ENCODE data around the gene APOA5. TPM values are rescaled to one million over a fixed set of nuclear protein-coding genes. Genes with fewer than 3 reads are reported as not detected.

Gene APOA5
- total RNA-seq (2016; rRNA removed; fragmentation: Illumina TruSeq; extraction: Trizol) (21.9 and 49.1 TPM in 2 replicates), polyA plus RNA-seq (2011; rRNA removed) (44.0 and 61.4 TPM in 2 replicates), polyA minus RNA-seq (2011; rRNA and poly(A)+ RNA removed; ENCODE audit: low replicate concordance) (37.9 TPM in 1 of 2 replicates, not detected in the other), Bru-seq, nascent RNA (percentile 79 among the genes with signal in this experiment), BruChase-seq, experiment 1, labeled RNA remaining after a 6-hour chase (percentile 80 among the genes with signal in this experiment), BruChase-seq, experiment 2, labeled RNA remaining after a 2-hour chase (percentile 74 among the genes with signal in this experiment)
- 4.6 and 4.7 TPM in 2 replicates for total RNA-seq (2016; cell fraction: cytosol; rRNA removed; fragmentation: Illumina TruSeq; extraction: Trizol; ENCODE audit: low read depth)
- total RNA-seq (2016; cell fraction: insoluble cytoplasmic fraction; rRNA removed; fragmentation: Illumina TruSeq; extraction: Trizol): 16.8 and 55.7 TPM in 2 replicates
- 7.4 and 9.8 TPM in 2 replicates for total RNA-seq (2016; cell fraction: membrane; rRNA removed; fragmentation: Illumina TruSeq; extraction: Trizol)
- 41.1 and 46.7 TPM in 2 replicates for total RNA-seq (2016; cell fraction: nucleus; rRNA removed; fragmentation: Illumina TruSeq; extraction: Trizol)
- 50.5 and 63.0 TPM in 2 replicates for polyA plus RNA-seq (2011; cell fraction: cytosol; rRNA removed)
- polyA plus RNA-seq (2011; cell fraction: nucleus; rRNA removed): 48.8 and 51.3 TPM in 2 replicates
- polyA plus RNA-seq (2012): 32.9 and 35.6 TPM in 2 replicates
- polyA plus RNA-seq (2016; cell fraction: cytosol; fragmentation: Illumina TruSeq; extraction: Trizol; ENCODE audit: low read depth): 3.5 and 4.1 TPM in 2 replicates
- polyA plus RNA-seq (2016; cell fraction: insoluble cytoplasmic fraction; fragmentation: Illumina TruSeq; extraction: Trizol; ENCODE audit: low read depth): 17.4 and 19.7 TPM in 2 replicates
- polyA plus RNA-seq (2016; cell fraction: membrane; fragmentation: Illumina TruSeq; extraction: Trizol; ENCODE audit: low read depth): 5.1 and 6.3 TPM in 2 replicates
- polyA plus RNA-seq (2016; cell fraction: nucleus; fragmentation: Illumina TruSeq; extraction: Trizol; ENCODE audit: insufficient read depth, low read depth): 67.2 and 70.6 TPM in 2 replicates
- polyA minus RNA-seq (2011; cell fraction: cytosol; rRNA and poly(A)+ RNA removed): 21.8 and 26.5 TPM in 2 replicates
- 24.4 and 25.6 TPM in 2 replicates for polyA minus RNA-seq (2011; cell fraction: nucleus; rRNA and poly(A)+ RNA removed)
- long read RNA-seq, experiment 1, transcript APOA5-202 (4 exons, 526 nt): minor isoform, 10 of 135 reads
- long read RNA-seq, experiment 1, transcript APOA5-203 (4 exons, 1,929 nt): minor isoform, 7 of 135 reads
- long read RNA-seq, experiment 1, transcript APOA5-201 (3 exons, 1,897 nt): major isoform, 88 of 135 reads
- long read RNA-seq, experiment 1, partial matches to known transcripts: 9 of 135 reads
- long read RNA-seq, experiment 1, other reads (novel, unspliced or antisense): 21 of 135 reads
- long read RNA-seq, experiment 2, transcript APOA5-201 (3 exons, 1,897 nt): major isoform, 65 of 103 reads
- long read RNA-seq, experiment 2, transcript APOA5-203 (4 exons, 1,929 nt): minor isoform, 7 of 103 reads
- long read RNA-seq, experiment 2, partial matches to known transcripts: 10 of 103 reads
- long read RNA-seq, experiment 2, other reads (novel, unspliced or antisense): 19 of 103 reads

GRCh38 chr11:116791813-116792143, at the start of gene APOA5:
Gene APOA5 (minus strand): TSS chr11:116791879. CDS start chr11:116791860, 19 bp downstream.
- DNase-seq (ENCODE audit: low spot score) (no peak), FAIRE-seq (no peak), ATAC-seq (peak; percentile 21)
- ChIA-PET POLR2A (interaction anchor here (0.7 to 17.3 kb wide), 12 partner anchors 8 to 389 kb away, joined by 3 to 1365 read pairs (median 8); partner anchors contain the start of genes APOA1, APOA4, APOC3 and BUD13), CTCF (ENCODE audit: low intra/inter-chr PET ratio, low total read pairs) (interaction anchor here (0.7 to 2.6 kb wide), 8 partner anchors 34 to 434 kb away, joined by 3 to 23 read pairs (median 4); partner anchors contain the start of gene APOC3)
- Histone ChIP-seq H3K4me3 (replicated peaks in 1 of 3; ENCODE audit: insufficient read depth in 1 of 3, low read depth in 2 of 3, low read length in 3 of 3) (peak within 1 kb of the TSS; percentile 57 to 83 (median 58)), H3K4me1 (ENCODE audit: insufficient read depth, low read length) (peaks cover 89% of the 10 kb centered on the region), H2AFZ (ENCODE audit: low read length) (no peak within 1 kb of the TSS), H3K9ac (ENCODE audit: insufficient read depth, low read depth, low read length) (peak within 1 kb of the TSS; percentile 80), H3K79me2 (ENCODE audit: insufficient read depth, low read length) (peaks cover 27% of the 10 kb centered on the region), H3K27ac (ENCODE audit: extremely low read length, insufficient read depth, low read length) (peak within 1 kb of the TSS; percentile 87), H3K36me3 (replicated peaks in 1 of 2; ENCODE audit: control insufficient read depth in 1 of 2, insufficient read depth in 2 of 2, low read length in 2 of 2) (no peaks in the 10 kb centered on the region), H4K20me1 (ENCODE audit: insufficient read depth, low read length) (no peaks in the 10 kb centered on the region), H3K4me2 (ENCODE audit: low read depth, low read length) (peak within 1 kb of the TSS; percentile 93), H3K9me3 (ENCODE audit: low read length) (no peaks in the 10 kb centered on the region), H3K27me3 (ENCODE audit: control insufficient read depth in 1 of 2, insufficient read depth in 2 of 2, low read length in 2 of 2) (no peaks in the 10 kb centered on the region; a peak in 1 of 5 replicates)
- intact Hi-C loops (cut with micrococcal nuclease; ENCODE audit: unreplicated experiment): loop anchor here (1.0 kb wide), 3 partner anchors 17 to 315 kb away; partner anchors contain the start of gene APOA1
- in situ Hi-C loops (cut with HindIII; ENCODE audit: extremely low pct_ligation_motif_present, low pct_unique_long_range_greater_than_20kb): loop anchor here (5.0 to 10.0 kb wide), 2 partner anchors 46 to 303 kb away; partner anchors contain the start of genes APOA1 and SIK3
- WGBS (ENCODE audit: low lambda C conversion rate): 21% methylated on average over 6 of the region's 7 CpGs
- TSS peak; percentile 80 for BruUV-seq (replicated peaks)
- peak; percentile 30; the same call in 1 of the 2 replicates for TF ChIP-seq POLR2G (IDR thresholded peaks at IDR 0.05; ENCODE audit: low read depth, low read length)
- TF ChIP-seq CTCF (CRISPR knock-in tag; IDR thresholded peaks at IDR 0.05): no peak
- no peak for TF ChIP-seq MXI1 (IDR thresholded peaks at IDR 0.05; ENCODE audit: borderline replicate concordance, low read depth, low read length)
- no peak for TF ChIP-seq STAT6 (CRISPR knock-in tag; IDR thresholded peaks at IDR 0.05; ENCODE audit: borderline replicate concordance)
- no peak for TF ChIP-seq HNRNPLL (IDR thresholded peaks at IDR 0.05; ENCODE audit: low read depth, low read length, poor library complexity, severe bottlenecking)
- TF ChIP-seq SMYD3 (CRISPR knock-in tag; IDR thresholded peaks at IDR 0.05): no peak
- 0 out of 2 replicates have a peak, but pooled peaks have one; percentile 3 for TF ChIP-seq KMT2A (CRISPR knock-in tag; IDR thresholded peaks at IDR 0.05)
- TF ChIP-seq ZNF710 (CRISPR knock-in tag; IDR thresholded peaks at IDR 0.05; ENCODE audit: borderline replicate concordance): no peak
- no peak for TF ChIP-seq RFXANK (CRISPR knock-in tag; IDR thresholded peaks at IDR 0.05)
- no peak for TF ChIP-seq ZNF331 (CRISPR knock-in tag; IDR thresholded peaks at IDR 0.05)
- no peak for TF ChIP-seq ZNF792 (CRISPR knock-in tag; IDR thresholded peaks at IDR 0.05)
- no peak for TF ChIP-seq NFRKB (IDR thresholded peaks at IDR 0.05)

Data from HepG2 (cell line).